ENCODE measurements around the gene MAGI2. TPM values are rescaled to one million over a fixed set of nuclear protein-coding genes. Genes with fewer than 3 reads are reported as not detected.

Gene MAGI2
- total RNA-seq, 1 donor: 18.8 TPM

DNA sequence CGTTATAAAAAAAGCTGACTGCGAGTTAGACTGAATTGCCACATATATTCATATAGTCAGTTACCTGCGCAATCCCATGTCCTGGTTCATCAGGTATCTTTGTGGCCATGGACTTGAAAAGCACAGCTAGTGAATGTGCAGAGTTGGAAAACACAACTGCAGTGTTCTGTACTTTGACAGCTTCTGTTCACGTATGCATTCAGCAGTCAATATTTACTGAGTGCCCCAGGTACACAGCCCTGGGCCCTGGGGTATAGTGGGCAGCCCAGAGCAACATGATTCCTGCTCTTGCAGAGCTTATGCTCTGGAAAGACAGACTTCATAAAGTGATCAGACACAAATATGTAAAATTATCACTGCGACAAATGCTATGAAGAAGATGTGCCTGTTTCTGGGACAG lies 1341.0 kb downstream of the MAGI2 start:
- no peaks in the 10 kb centered on the region for H3K36me3 ChIP-seq (ENCODE audit: insufficient read depth, low read length)
- H3K9me3 ChIP-seq (ENCODE audit: low read depth, low read length): no peaks in the 10 kb centered on the region
- no peak overlapping the region for H3K27ac ChIP-seq (ENCODE audit: low read depth, low read length)
- H4K20me1 ChIP-seq (ENCODE audit: insufficient read depth, low read length): no peaks in the 10 kb centered on the region
- no peak overlapping the region for H3K4me3 ChIP-seq (ENCODE audit: insufficient read depth, low read length)
- TF ChIP-seq CTCF (IDR thresholded peaks at IDR 0.05; ENCODE audit: extremely low read depth, low read depth, low read length): no peak
- H3K79me2 ChIP-seq (ENCODE audit: insufficient read depth, low read length): no peaks in the 10 kb centered on the region
- no peak for DNase-seq (ENCODE audit: insufficient read length, low spot score, missing footprints)
- no peak overlapping the region for H3K4me2 ChIP-seq (ENCODE audit: insufficient read depth, low read length)
- peaks cover 17% of the 10 kb centered on the region for H3K27me3 ChIP-seq (ENCODE audit: insufficient read depth, low read length)
- no peak overlapping the region for H2AFZ ChIP-seq (ENCODE audit: low read length)
- no peaks in the 10 kb centered on the region for H3K4me1 ChIP-seq (ENCODE audit: insufficient read depth, low read length)

GRCh38 chr7:78111386-78111785 lies 1342.1 kb downstream of the MAGI2 start:
- H3K4me3 ChIP-seq (ENCODE audit: insufficient read depth, low read length): no peak overlapping the region
- no peaks in the 10 kb centered on the region for H3K4me1 ChIP-seq (ENCODE audit: insufficient read depth, low read length)
- DNase-seq (ENCODE audit: insufficient read length, low spot score, missing footprints): no peak
- no peak overlapping the region for H3K4me2 ChIP-seq (ENCODE audit: insufficient read depth, low read length)
- no peaks in the 10 kb centered on the region for H4K20me1 ChIP-seq (ENCODE audit: insufficient read depth, low read length)
- H3K27ac ChIP-seq (ENCODE audit: low read depth, low read length): no peak overlapping the region
- no peak for TF ChIP-seq CTCF (IDR thresholded peaks at IDR 0.05; ENCODE audit: extremely low read depth, low read depth, low read length)
- no peaks in the 10 kb centered on the region for H3K9me3 ChIP-seq (ENCODE audit: low read depth, low read length)
- H2AFZ ChIP-seq (ENCODE audit: low read length): no peak overlapping the region
- H3K36me3 ChIP-seq (ENCODE audit: insufficient read depth, low read length): no peaks in the 10 kb centered on the region
- H3K27me3 ChIP-seq (ENCODE audit: insufficient read depth, low read length): peaks cover 17% of the 10 kb centered on the region
- no peaks in the 10 kb centered on the region for H3K79me2 ChIP-seq (ENCODE audit: insufficient read depth, low read length)

DNA sequence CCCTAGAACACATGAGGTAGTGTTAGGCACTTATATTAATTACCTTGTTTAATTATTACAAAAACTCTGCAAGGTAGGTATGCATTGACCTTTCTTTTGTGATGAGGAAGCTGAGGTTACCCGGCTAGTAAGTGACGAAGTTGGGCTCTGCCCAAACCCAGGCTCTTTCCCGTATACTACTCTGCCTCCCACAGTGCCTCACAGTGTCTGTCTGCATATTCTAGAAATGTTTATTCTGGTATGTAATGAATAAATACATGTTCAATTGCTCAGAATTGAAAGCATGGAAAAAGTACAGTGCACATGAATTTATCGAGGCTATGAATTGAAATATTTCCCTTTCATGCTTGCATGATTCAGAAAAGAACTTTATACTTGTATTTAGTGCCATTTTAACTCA lies 1350.0 kb downstream of the MAGI2 start:
- no peak for TF ChIP-seq CTCF (IDR thresholded peaks at IDR 0.05; ENCODE audit: extremely low read depth, low read depth, low read length)
- H3K9me3 ChIP-seq (ENCODE audit: low read depth, low read length): no peaks in the 10 kb centered on the region
- no peaks in the 10 kb centered on the region for H3K36me3 ChIP-seq (ENCODE audit: insufficient read depth, low read length)
- peaks cover 4% of the 10 kb centered on the region for H3K27me3 ChIP-seq (ENCODE audit: insufficient read depth, low read length)
- no peaks in the 10 kb centered on the region for H3K79me2 ChIP-seq (ENCODE audit: insufficient read depth, low read length)
- DNase-seq (ENCODE audit: insufficient read length, low spot score, missing footprints): no peak
- no peak overlapping the region for H3K4me2 ChIP-seq (ENCODE audit: insufficient read depth, low read length)
- no peak overlapping the region for H3K27ac ChIP-seq (ENCODE audit: low read depth, low read length)
- peaks cover 8% of the 10 kb centered on the region for H3K4me1 ChIP-seq (ENCODE audit: insufficient read depth, low read length)
- no peaks in the 10 kb centered on the region for H4K20me1 ChIP-seq (ENCODE audit: insufficient read depth, low read length)
- no peak overlapping the region for H3K4me3 ChIP-seq (ENCODE audit: insufficient read depth, low read length)
- no peak overlapping the region for H2AFZ ChIP-seq (ENCODE audit: low read length)

GRCh38 chr7:78101076-78101475 lies 1352.4 kb downstream of the MAGI2 start:
- no peak for DNase-seq (ENCODE audit: insufficient read length, low spot score, missing footprints)
- no peak overlapping the region for H3K4me2 ChIP-seq (ENCODE audit: insufficient read depth, low read length)
- no peaks in the 10 kb centered on the region for H4K20me1 ChIP-seq (ENCODE audit: insufficient read depth, low read length)
- no peaks in the 10 kb centered on the region for H3K9me3 ChIP-seq (ENCODE audit: low read depth, low read length)
- no peak overlapping the region for H2AFZ ChIP-seq (ENCODE audit: low read length)
- no peak overlapping the region for H3K4me3 ChIP-seq (ENCODE audit: insufficient read depth, low read length)
- no peaks in the 10 kb centered on the region for H3K79me2 ChIP-seq (ENCODE audit: insufficient read depth, low read length)
- H3K27ac ChIP-seq (ENCODE audit: low read depth, low read length): no peak overlapping the region
- TF ChIP-seq CTCF (IDR thresholded peaks at IDR 0.05; ENCODE audit: extremely low read depth, low read depth, low read length): no peak
- no peaks in the 10 kb centered on the region for H3K36me3 ChIP-seq (ENCODE audit: insufficient read depth, low read length)
- H3K4me1 ChIP-seq (ENCODE audit: insufficient read depth, low read length): peaks cover 8% of the 10 kb centered on the region
- H3K27me3 ChIP-seq (ENCODE audit: insufficient read depth, low read length): peaks cover 4% of the 10 kb centered on the region

All from osteoblast (primary cell).